GM19395 (cell line): ENCODE measurements around the gene TBKBP1.

Experiments
- ATAC-seq: cut with Tn5 transposase; IDR thresholded peaks from one replicate; pipeline ENCODE4 v1.9.1; 2021; ENCODE audit warnings: mild to moderate bottlenecking, moderate library complexity; ENCODE audit not compliant: unreplicated experiment

Gene TBKBP1

DNA sequence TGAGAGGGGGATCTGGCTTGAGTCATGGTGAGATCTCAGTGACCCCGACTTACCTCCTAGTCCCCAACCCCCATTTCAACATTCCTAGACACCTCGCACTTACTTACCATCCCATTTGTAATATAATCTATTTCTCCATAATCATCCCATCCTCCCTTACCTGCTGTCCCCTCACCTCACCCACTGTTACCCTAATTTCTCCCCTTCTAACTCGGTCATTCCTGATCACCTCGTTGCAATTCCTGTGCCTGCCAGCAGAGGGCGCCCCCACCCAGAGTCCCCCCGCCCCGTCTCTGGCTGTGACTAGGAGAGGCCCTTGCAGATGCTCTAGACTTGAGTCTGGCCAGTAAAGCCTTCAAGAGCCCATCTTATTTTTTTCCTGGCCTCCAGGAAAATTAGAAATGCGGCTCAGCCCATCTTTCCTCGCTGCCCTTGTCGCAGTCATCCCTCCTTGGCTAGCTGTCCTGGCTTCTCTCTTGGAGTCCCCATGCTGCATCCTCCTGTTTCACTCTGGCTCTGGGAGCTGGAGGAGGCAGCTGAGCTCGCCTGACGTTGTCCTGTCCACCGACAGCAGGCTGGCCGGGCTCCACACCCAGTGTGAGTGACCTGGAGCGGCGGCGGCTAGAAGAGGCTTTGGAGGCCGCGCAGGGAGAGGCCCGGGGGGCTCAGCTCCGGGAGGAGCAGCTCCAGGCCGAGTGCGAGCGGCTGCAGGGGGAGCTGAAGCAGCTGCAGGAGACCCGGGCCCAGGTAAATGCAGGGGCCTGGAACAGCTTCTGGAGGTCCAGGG lies 5.0 kb downstream of the TBKBP1 start:
- no peak for ATAC-seq

- no peak for ATAC-seq
These were observed 5.5 kb downstream of the TBKBP1 start for GRCh38 chr17:47699536-47699840.

DNA sequence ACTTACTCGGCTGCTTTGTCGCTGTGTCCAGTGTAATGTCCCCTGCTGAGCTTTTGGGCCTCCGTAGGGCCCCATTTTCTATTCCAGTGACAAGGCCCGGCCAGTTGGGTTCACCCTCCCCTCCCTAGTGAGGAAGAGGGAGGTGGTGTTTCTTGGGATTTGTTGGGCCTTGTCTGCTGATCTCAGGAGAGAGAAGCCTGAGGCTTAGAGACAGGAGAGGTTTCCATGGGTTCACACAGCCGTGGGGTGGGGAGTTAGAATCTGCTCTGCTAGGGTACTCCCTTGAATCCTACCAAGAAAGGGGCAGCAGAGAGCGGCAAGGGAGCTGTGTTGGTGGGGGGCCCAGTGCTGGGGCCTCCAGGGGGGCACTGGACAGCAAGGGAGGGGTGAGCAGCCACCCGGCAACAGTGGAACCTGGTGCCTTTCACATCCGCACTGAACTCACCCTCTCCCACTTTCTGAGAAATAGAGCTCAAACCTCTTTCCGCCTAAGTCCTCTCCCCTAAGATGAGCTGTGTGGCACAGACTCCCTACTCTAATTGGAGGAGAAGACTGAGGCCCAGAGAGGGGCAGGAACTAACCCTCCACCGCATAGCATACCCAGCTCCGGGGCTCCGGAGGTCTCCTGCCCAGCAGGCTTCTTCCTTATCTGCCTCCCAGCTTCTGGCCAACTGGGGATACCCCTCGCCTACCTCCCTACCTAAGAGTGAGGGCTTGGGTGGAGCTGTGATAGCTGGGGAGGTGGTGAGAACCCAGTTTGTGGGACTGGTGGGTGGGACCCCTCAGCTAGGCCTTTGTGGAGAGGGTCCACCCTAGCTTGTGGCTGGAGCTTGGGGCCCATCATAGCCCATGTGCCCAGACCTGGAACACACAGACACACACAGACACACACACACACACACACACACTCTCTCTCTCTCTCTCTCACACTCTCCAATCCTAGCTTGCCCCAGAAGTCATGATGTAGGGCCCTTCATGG lies 6.8 kb downstream of the TBKBP1 start:
- ATAC-seq, result no peak

DNA sequence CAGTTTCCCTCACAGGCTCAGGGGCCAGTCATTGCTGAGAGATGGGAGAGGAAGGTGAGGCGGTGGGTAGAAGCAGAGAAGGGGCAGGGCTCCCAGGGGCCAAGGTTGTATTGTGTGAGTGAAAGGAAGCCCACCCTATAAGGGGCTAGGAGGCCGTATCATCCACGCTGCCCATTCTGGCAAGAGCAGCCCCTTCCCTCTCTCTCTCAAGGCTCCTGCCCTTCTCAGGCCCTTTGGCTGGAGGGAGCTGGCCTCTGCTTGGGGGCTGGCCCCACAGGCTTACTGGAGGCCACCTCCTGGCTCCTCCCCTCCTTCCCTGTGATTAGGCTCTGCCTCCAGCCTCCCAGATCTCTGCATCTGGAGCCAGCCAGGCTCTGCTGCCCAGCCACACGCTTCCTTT lies 7.6 kb downstream of the TBKBP1 start:
- no peak for ATAC-seq

DNA sequence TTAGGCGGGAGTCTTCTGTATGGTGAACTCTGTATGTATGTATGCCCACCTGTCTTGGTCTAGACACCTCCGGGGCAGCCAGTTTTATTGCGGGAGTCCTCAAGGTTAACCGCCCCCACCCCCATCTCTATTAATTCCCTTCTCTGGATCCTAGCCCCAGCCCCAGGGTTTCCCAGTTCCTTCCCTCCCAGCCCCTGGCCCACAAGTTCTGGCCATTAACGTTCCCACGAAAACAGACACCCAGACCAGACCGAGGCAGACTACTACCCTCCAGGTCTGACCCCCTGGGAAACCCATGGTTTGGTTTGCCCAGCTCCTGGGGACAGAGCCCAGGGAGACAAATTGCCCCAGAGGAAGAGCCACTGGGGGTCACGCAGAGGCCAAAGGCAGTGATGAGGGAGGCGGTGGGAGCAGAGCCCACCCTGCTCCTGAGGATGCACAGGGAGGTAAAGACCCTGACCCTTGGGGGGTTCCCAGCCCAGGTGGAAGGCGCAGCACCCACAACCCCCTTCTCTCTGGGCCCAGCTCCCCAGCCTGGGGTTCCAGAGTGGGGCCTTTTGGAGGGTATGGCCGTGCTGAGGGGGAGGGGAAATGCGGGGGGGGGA lies 8.5 kb downstream of the TBKBP1 start:
- ATAC-seq, result no peak

DNA sequence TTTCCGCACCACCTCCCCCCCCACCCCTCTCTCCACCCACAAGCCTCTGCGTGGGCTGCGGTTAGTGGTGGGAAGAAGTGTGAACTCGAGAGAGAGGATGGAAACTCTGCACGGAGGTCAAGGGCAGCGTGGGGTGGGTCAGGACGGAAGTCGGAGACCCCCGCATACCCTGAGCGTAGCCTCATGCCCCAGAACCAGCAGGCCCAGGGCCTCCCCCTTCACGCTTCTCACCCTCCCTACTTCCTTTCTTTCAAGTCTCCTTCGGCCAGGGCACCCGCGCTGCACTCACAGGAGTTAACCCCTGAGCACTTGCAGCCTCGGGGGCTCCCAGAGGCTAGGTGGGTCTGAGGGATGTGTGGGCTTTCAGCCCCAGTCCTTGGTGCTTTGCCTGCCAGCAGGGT lies 9.2 kb downstream of the TBKBP1 start:
- no peak for ATAC-seq

GRCh38 chr17:47703671-47704070 lies 9.7 kb downstream of the TBKBP1 start:
- ATAC-seq, result no peak

- no peak for ATAC-seq
These were observed 10.2 kb downstream of the TBKBP1 start for GRCh38 chr17:47704116-47704515.

DNA sequence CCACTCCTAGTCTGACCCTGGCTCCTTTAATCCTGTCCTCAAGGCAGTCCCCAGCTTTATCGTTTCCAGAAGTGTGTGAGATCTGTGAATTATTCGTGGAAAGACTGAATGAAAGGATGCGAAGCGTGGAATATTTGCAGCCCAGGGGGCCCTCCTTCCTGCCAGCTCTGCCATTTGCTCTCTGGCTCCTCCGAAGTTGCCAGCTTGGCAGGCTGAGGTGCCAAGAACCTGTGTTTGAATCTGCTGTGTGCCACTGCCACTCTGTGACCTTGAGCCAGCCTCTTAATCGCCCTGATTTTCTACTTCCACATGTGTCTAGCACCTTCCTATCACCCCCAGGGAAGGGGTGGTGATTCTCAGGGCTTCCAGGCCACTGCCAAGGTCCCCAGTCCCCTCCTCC lies 10.8 kb downstream of the TBKBP1 start:
- no peak for ATAC-seq

- ATAC-seq, result no peak
These were observed 11.9 kb downstream of the TBKBP1 start for GRCh38 chr17:47705536-47706530.

DNA sequence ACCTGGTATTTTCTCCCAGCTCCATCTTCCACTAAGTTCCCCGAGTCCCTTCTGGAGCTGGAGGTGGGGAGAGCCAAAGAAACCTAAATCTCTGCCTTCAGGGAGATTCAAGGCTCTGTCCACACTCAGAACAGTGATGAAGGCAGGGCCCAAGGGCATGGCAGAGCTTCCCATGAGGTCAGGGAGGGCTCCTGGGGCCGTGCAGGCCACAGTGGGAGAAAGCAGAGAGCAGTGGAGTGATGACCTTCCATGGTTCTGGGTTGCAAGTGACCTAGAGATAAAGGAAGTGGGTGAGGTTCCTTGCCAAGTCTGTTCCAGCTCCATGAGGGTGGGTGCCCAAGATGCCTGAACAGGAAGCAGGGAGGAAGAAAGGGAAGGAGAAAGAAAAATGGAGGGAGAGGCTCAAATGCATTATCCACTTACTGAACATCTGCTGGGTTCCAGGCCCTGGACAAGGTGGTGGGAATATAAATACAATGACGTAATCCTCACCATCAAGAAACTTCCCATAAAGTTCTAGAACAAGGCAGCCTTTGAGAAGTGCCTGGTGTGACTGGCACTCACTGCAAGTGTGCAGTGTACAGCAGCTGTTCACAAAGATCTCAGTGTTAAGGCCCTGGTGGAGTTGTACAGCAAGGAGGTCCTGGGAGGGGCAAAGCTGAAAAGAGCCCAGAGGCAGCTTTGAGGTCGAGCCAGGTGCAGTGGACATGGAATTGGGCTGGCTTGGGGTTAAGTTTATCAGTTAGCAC lies 13.3 kb downstream of the TBKBP1 start:
- no peak for ATAC-seq

GRCh38 chr17:47707884-47708283 lies 13.9 kb downstream of the TBKBP1 start:
- no peak for ATAC-seq

- ATAC-seq, result no peak
These were observed 14.4 kb downstream of the TBKBP1 start for GRCh38 chr17:47708312-47708863.

- no peak for ATAC-seq
These were observed 15.0 kb downstream of the TBKBP1 start for GRCh38 chr17:47708864-47709541.

DNA sequence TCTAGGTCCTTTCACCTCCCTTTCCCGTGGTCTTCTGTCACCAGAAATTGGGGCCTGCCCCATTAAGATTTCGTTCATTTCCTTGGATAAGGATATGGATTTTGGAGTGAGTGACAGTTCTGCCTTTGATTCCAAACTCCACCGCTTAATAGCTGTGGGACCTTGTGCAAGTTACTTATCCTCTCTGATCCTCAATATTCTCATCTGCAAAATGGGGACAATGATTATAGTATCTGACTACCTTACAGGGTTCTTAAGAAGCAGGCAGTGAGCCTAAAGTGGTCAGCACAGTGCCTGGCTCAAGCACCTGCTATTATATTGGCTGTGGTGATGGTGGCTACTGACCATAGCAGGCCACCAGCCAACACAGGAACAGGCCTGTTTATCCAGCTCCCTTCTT lies 15.6 kb downstream of the TBKBP1 start:
- ATAC-seq, result no peak

DNA sequence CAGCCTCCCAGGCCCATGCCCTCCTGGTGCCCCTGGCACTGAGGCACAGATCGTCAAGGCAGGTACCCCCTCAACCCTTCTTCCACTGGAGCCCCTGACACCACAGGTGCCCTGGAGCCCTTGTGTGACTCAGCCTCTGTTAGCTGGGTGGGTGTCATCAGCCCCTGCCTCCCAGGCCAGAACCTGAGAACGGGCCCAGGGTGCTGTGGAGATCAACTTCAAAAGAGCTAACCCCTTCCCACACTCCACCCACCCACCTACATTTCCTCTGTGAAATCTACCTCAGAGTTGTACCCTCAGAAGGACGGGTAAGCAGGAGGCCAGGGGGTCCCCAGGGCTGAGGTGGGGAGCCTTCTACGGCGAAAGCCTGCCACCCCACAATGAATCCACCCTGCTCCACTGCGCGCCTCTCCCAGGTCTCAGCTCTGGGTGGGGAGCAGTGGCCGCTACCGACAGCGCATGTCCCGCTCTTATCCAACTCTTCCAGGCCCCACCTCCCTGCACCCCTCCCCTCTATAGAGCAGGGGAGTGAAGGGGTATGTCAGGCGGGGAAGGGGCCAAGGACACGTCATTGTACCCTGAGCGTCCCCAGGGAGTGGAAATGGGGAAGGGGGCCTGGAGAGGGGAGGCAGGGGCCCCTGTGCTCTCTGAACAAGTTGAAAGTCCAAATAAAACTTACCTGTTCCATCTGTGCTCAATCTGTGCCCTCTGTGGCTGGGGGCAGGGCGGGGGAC lies 17.6 kb downstream of the TBKBP1 start:
- no peak for ATAC-seq

DNA sequence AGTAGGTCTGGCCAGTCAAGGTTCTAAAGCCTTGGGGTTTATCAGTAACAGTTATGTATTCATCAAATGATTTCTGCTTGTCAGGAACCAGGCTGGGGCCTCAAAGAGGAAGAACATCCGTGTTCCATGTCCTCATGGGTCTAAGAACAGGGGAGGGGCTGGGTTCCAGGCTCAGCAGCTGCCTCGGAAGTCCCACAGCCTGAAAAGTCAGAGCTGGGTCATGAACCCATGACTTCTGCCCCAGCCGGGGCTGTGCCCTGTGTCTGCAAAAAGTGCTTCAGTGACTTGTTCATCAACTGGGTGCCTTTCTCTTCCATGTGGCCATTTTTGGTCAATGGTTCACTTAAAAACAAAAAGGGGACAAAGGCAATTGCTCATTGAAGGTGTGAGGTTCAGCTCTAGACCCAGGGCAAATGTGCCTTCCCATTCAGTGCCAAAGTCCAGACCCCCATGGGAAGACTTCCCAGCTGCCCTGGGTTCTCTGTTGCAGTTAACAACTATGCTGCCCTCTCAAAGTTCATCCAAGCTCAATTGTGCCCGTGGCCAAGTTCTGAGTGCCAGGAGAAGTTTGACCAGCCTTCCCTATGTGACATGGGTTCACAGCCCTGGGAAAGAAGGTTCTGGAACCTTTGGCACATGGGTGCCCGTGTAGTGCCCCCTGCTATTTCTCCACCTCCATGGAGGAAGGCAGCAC lies 18.5 kb downstream of the TBKBP1 start:
- ATAC-seq, result no peak
